Left cardiac atrium (tissue), 4 donors: ENCODE data around the gene MBOAT2. TPM values are rescaled to one million over a fixed set of nuclear protein-coding genes. Genes with fewer than 3 reads are reported as not detected.

Experiments used
- ATAC-seq, 2 donors: fragments of 200-7000 bp; cut with Tn5 transposase; one replicate each; pipeline ENCODE4 v1.9.1; 2020; ENCODE audit warnings: mild to moderate bottlenecking in 2 of 2, moderate library complexity in 2 of 2
- DNase-seq: peaks from one replicate; pipeline ENCODE4 v3.0.0-alpha.2; 2020
- intact Hi-C, 2 donors: fragments of 100-400 bp; cut with DNase I; formaldehyde crosslinking; loops; one replicate each; pipeline versions ENCODE4 v1.14.1 to v1.15.1; 2022 to 2023
- total RNA-seq, 2 donors: library from RNA; stranded (reverse); fragmentation: NEBNext Ultra II Directional; extraction: Animal tissue kit (Norgen Biotek cat#: 25700); gene quantifications; one replicate each; pipeline ENCODE4 v1.2.1, GENCODE V29; 2021
- donor health status: DM: no; HTN: yes; CAD: no.
- donor health status: DM: no; HTN: yes; CAD: no; lungs with severe emphysema.
- donor health status: DM: yes; HTN: yes; CAD: no.
- donor health status: Dilated cardiomyopathy.

Gene MBOAT2
- total RNA-seq, 2 donors from 2014 or later, result 6.7 to 8.8 TPM

GRCh38 chr2:8850845-8851487 is 152.5 kb downstream of the MBOAT2 start:
- intact Hi-C loops, result no loop called here
- no peak for ATAC-seq
- DNase-seq, result no peak

- intact Hi-C loops, result no loop called here
- DNase-seq (no peak), ATAC-seq (no peak)
These were observed 154.2 kb downstream of the MBOAT2 start for GRCh38 chr2:8849327-8849726.

GRCh38 chr2:8848328-8849100 is 155.0 kb downstream of the MBOAT2 start:
- DNase-seq (no peak), ATAC-seq (no peak)
- intact Hi-C loops, result no loop called here

GRCh38 chr2:8847400-8847799 is 156.1 kb downstream of the MBOAT2 start:
- DNase-seq, result no peak
- intact Hi-C loops, result no loop called here
- ATAC-seq, result no peak

GRCh38 chr2:8841932-8842331 is 161.6 kb downstream of the MBOAT2 start:
- DNase-seq, result no peak
- ATAC-seq, result no peak
- intact Hi-C loops, result no loop called here

GRCh38 chr2:8840475-8841091 is 162.9 kb downstream of the MBOAT2 start:
- DNase-seq, result no peak
- ATAC-seq, result no peak
- intact Hi-C loops, result no loop called here

GRCh38 chr2:8839189-8839965 is 164.1 kb downstream of the MBOAT2 start:
- no peak for DNase-seq
- ATAC-seq, result no peak
- intact Hi-C loops, result no loop called here

GRCh38 chr2:8837795-8838140 is 165.7 kb downstream of the MBOAT2 start:
- peak in 1 of 2 donors; percentile 49 for ATAC-seq
- no peak for DNase-seq
- intact Hi-C loops, result no loop called here

GRCh38 chr2:8836971-8837794 is 166.3 kb downstream of the MBOAT2 start, which contains the start of gene KIDINS220:
Gene KIDINS220, minus strand, starts transcription at chr2:8837613. Its CDS starts 10,520 bp downstream, at chr2:8827093.
- intact Hi-C loops, result no loop called here
- ATAC-seq (peak; percentile 99 to 100), DNase-seq (peak; percentile 82)

GRCh38 chr2:8835279-8835678 is 168.2 kb downstream of the MBOAT2 start:
- DNase-seq (no peak), ATAC-seq (no peak)
- intact Hi-C loops, result no loop called here

GRCh38 chr2:8833853-8834252 is 169.6 kb downstream of the MBOAT2 start:
- intact Hi-C loops, result no loop called here
- ATAC-seq, result no peak
- no peak for DNase-seq

GRCh38 chr2:8831516-8831915 is 172.0 kb downstream of the MBOAT2 start:
- ATAC-seq, result no peak
- DNase-seq, result no peak
- intact Hi-C loops, result no loop called here

- intact Hi-C loops, result no loop called here
- no peak for ATAC-seq
- no peak for DNase-seq
These were observed 175.8 kb downstream of the MBOAT2 start for GRCh38 chr2:8827729-8828128.

- peak in 1 of 2 donors; percentile 36 for ATAC-seq
- no peak for DNase-seq
- intact Hi-C loops, result no loop called here
These were observed 181.3 kb downstream of the MBOAT2 start for GRCh38 chr2:8822218-8822617.

- peak; percentile 37 for DNase-seq
- peak; percentile 94 to 98 for ATAC-seq
- intact Hi-C loops, result no loop called here
These were observed 181.9 kb downstream of the MBOAT2 start for GRCh38 chr2:8821276-8822217.

- DNase-seq, result no peak
- no peak for ATAC-seq
These were observed 183.5 kb downstream of the MBOAT2 start for GRCh38 chr2:8819948-8820347.

GRCh38 chr2:8819194-8819593 is 184.3 kb downstream of the MBOAT2 start:
- peak in 1 of 2 donors; percentile 46 for ATAC-seq
- intact Hi-C loops, result no loop called here
- DNase-seq, result no peak

More at GRCh38 chr2:8819948-8820347, 183.5 kb downstream of the MBOAT2 start:
- intact Hi-C loops, result no loop called here

GRCh38 chr2:8817221-8817620 is 186.3 kb downstream of the MBOAT2 start:
- ATAC-seq, result no peak
- intact Hi-C loops, result no loop called here

More at GRCh38 chr2:8817221-8817620, 186.3 kb downstream of the MBOAT2 start:
- no peak for DNase-seq
